Ecto neural progenitor cell (in vitro differentiated cells): ENCODE results near the gene GMPPB.
"Not testable (repeated sequence)": the region's sequence is repeated elsewhere in the genome, so short reads cannot be mapped to it uniquely, and the experiment has no call there.

ENCODE experiments used
- DNase-seq: peaks from one replicate; pipeline ENCODE4 v3.0.0-alpha.2; 2018; ENCODE audit warnings: low spot score

Gene GMPPB

GRCh38 chr3:49723628-49724551 is at the start of gene GMPPB:
Gene GMPPB, minus strand, starts transcription at chr3:49723951. Its CDS starts 225 bp downstream, at chr3:49723726.
- peak; percentile 99 for DNase-seq

GRCh38 chr3:49772703-49773102 is 49.0 kb upstream of the GMPPB start:
- no peak for DNase-seq

DNA sequence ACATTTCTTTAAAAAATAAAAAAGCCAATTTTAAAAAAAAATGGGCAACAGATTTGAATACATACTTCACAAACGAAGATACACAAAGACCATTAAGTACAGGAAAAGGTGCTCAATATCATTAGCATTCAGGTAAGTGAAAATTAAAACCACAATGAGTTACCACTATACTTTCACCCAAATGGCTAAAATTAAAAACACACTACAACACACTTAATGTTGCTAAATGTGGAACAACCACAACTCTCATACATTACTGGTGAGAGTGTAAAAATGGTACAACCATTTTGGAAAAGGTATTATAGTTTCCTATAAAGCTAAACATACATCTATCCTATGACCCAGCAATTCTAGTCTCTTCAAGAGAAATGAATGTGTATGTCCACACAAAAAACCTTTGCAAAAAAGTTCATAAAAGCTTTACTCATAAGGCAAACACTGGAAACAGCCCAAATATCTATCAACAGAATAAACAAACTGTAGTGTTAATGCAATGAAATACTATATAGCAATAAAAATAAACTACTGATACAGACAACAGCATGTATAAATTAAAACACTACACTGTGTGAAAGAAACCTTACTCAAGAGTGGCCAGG is 47.7 kb upstream of the GMPPB start:
- DNase-seq: no peak

GRCh38 chr3:49769926-49770325 is 46.2 kb upstream of the GMPPB start:
- DNase-seq: no peak

DNA sequence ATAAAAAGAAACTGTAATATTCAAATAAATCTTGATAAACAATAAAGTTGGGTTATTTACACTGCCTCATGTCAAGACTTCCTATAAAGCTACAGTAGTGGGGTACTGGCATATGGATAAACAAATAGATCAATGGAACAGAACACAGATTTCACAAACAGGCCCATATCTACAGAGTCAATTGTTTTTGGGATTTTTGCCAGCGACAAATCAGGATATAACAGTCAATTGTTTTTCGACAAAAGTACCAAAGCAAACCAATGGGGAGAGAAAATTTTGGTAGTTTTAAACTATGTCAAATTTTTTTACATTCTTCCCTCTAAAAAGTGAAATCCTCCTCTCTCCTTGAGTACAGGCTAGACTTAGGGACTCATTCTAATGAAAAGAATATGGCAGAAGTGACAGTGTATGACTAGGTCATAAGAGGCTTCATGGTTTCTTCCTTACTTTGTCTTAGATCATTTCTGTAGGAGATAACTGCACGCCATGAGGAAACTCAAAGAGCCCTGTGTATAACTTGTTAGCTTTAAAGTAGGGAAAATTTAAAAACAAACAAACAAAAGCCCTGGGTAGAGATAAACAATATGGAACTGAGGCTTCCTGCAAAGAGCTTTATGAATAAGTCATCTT is 45.6 kb upstream of the GMPPB start:
- DNase-seq: no peak

DNA sequence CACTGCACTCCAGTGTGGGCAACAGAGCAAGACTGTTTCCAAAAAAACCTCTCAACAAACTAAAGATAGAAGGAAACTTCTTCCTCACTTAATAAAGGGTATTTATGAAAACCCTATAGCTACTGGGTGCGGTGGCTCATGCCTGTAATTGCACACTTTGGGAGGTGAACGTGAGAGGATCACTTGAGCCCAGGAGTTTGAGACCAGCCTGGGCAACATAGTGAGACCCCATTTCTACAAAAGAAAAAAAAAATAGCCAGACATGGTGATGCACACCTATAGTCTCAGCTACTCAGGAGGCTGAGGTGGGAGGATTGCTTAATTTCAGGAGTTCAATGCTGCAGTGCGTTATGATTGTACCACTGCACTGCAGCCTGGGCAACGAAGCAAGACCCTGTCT is 40.2 kb upstream of the GMPPB start:
- DNase-seq: no peak

GRCh38 chr3:49761661-49762060 is 37.9 kb upstream of the GMPPB start:
- DNase-seq: no peak

- no peak for DNase-seq
These were observed 35.5 kb upstream of the GMPPB start for GRCh38 chr3:49759226-49759625.

DNA sequence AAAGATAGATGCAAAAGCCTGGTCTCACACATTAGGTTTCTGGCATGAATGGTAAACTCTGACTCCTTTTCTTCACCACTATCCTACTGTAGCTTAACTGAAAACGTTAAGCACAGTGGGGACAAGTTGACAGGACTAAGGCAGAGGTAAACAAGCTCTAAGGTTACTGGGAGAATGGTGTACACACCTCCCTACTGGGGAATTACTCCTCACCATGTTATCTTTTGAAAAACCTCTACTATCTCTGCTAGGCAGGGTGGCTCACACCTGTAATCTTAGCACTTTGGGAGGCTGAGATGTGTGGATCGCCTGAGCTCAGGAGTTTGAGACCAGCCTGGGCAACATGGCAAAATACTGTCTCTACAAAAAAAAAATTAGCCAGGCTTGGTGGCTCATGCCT is 33.4 kb upstream of the GMPPB start:
- DNase-seq: no peak

- no peak for DNase-seq
These were observed 32.3 kb upstream of the GMPPB start for GRCh38 chr3:49756036-49756435.

- DNase-seq: no peak
These were observed 30.8 kb upstream of the GMPPB start for GRCh38 chr3:49754536-49754935.

DNA sequence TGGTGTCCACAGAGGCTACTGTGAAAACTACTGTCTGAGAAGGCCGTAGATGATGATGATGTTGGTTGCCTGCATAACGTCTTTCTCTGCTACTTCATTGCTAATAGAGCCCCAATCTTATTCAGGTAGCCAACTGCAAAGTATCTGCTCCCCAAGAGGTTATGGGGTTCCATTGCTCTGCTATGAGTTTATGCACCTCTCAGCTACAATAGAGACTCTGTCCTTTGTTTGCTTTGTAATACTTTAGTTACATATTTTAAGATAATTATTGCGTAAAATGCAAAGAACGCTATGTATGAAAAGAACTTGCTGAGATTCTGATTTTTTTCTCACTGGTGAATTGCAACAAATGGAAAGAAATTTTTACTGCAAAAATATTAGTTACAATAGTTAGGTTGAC is 27.8 kb upstream of the GMPPB start:
- no peak for DNase-seq

- DNase-seq: no peak
These were observed 26.3 kb upstream of the GMPPB start for GRCh38 chr3:49750056-49750455.

- not testable (repeated sequence) for DNase-seq
These were observed 25.1 kb upstream of the GMPPB start for GRCh38 chr3:49748874-49749273.

DNA sequence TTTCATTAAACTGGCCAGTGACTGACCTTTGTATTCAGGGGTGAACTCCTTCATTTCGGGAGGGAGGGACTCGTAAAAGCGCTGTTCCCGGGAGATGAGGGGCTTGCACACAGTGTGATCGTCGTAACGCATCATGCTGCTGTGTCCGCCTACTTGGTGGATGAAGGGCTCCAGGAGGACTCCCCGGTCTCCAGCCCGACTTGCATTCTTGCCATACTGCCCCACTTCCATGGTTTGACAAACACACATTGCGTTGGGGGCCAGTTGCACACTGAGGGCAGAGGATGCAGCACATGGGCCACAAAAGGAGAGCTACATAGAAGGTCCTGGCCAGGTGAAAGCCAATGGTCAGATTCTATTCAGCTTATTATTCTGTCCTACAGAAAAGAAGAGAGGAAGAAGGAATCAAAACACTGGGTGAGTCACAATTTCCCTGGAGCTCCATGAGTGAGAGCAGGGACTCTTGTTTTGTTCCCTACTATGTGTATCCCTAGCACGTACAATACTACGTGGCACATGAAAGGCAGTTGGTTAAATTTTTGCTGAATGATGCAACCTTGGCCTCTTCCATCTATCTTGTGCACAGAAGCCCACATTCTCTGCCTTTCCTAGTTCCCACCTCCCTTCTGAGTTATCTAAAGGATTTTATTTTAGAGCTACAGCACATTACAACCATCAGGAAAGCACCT is 24.2 kb upstream of the GMPPB start:
- DNase-seq: no peak

- no peak for DNase-seq
These were observed 22.2 kb upstream of the GMPPB start for GRCh38 chr3:49745986-49746385.

- DNase-seq: no peak
These were observed 16.7 kb upstream of the GMPPB start for GRCh38 chr3:49740427-49740826.

DNA sequence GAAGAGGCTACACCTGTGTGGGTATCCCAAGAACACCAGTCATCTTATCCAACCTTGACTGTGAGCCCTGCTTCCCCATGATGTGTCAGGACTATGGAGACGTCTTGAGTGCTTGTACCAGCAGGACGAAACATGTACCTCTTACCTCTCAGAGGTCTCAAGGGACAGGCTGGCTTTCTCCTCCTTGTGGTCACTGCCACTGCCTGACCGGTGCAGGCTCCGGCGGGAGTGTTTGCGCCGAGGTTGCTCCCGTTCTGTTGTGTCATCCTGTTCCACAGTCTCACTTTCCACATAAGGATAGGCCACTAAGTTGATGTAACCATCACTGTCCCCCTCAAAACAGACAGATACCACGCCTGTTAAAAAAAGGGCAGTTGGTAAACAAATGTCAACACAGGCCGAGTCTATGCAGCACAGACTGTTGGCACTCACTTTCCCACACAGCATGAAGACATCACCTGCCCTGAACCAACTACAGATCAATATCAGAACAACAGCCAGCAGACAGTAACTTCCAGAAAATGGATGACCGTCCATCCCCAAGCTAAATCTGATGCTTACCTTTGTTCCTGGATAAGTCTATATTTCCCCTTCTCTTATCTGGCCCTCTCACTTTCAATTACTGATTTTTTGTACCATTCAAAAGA is 14.4 kb upstream of the GMPPB start:
- DNase-seq: no peak

- no peak for DNase-seq
These were observed 11.0 kb upstream of the GMPPB start for GRCh38 chr3:49734752-49735151.

DNA sequence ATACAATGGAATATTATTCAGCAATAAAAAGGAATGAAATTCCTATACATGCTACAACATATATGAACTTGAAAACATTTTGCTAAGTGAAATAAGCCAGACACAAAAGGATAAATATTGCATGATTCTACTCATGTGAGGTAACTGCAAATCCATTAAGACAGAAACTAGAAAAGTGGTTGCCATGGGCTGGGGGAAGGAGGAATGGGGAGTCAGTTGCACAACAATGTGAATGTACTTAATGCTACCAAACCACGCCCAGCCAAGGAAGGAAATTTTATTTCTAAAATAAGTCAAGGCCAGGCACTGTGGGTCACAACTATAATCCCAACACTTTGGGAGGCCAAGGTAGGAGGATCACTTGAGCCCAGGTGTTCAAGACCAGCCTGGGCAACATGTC is 9.8 kb upstream of the GMPPB start:
- no peak for DNase-seq

DNA sequence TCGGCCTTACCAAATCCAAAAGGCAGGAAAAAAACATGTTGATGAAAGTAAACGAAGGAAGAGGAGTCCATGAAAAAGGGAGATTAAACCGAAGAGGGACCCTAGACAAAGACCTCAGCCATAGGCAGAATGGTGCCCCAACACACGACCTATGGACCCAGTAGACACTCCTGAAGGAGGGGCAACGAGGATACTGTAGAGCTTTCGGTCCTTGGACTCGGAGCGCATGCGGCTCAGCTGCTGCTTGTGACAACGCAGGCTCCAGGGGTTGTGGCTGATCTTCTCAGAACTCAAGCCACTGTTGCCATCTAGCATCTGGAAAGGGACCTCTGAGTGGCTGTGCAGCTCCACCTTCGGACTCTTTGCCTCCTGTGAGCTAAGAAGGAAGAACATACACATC is 8.8 kb upstream of the GMPPB start:
- DNase-seq: no peak
